ENCODE measurements around the gene HGF.

The HGF gene

DNA sequence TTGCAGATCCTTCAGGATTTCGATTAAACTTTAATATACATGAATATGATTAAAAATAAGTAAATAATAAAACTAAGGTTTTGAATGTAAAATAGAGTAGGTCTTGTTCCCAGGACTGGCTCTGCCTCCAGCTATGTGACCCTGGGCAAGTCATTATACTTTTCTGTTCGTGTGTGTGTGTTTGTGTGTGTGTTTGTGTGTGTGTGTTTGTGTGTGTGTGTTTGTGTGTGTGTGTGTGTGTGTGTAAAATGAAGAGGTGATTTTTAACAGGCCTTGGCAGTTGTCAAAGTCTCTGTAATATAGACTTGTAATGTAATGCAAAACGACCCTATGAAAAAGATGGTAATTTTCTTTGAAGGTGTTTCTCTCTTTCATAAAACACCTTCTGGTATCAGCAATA, 79.2 kb downstream of the HGF start:
- H3K27me3 ChIP-seq (ENCODE audit: low read depth, low read length): no peaks in the 10 kb centered on the region
- H3K36me3 ChIP-seq (ENCODE audit: control insufficient read depth in 1 of 2, insufficient read depth in 2 of 2, low read length in 2 of 2): no peaks in the 10 kb centered on the region
- H3K4me1 ChIP-seq (ENCODE audit: control insufficient read depth in 1 of 2, insufficient read depth in 2 of 2, low read length in 2 of 2): no peaks in the 10 kb centered on the region
- no peaks in the 10 kb centered on the region for H3K9me3 ChIP-seq (ENCODE audit: control insufficient read depth in 1 of 2, low read length in 2 of 2)
- no peak overlapping the region for H3K4me3 ChIP-seq (ENCODE audit: low read depth in 1 of 2, low read length in 2 of 2)
- no peak overlapping the region for H3K27ac ChIP-seq (ENCODE audit: low read length)

DNA sequence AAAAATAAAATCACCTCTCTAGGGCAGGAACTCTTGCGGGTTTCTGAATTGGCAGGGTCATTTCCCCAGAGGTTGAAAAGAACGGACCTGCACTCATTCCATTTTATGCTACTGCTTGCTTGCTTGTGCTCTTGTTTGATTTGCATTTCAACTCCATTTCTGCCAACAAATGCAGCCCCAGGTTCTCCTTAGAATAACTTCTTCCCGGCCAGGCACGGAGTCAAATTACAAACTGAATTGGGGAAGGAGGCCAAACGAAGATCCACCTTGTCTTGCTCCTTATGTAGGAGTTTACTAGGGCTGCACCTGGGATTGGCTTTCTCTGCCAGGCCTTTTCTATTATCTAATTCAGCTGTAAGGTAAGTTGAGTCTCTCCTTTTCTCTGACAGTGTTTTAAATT, 79.6 kb downstream of the HGF start:
- Histone ChIP-seq H3K36me3 (ENCODE audit: control insufficient read depth in 1 of 2, insufficient read depth in 2 of 2, low read length in 2 of 2) (no peaks in the 10 kb centered on the region), H3K4me1 (ENCODE audit: control insufficient read depth in 1 of 2, insufficient read depth in 2 of 2, low read length in 2 of 2) (peaks cover 0 to under 1% of the 10 kb centered on the region in 2 donors), H3K27ac (ENCODE audit: low read length) (no peak overlapping the region), H3K9me3 (ENCODE audit: control insufficient read depth in 1 of 2, low read length in 2 of 2) (no peaks in the 10 kb centered on the region), H3K27me3 (ENCODE audit: low read depth, low read length) (no peaks in the 10 kb centered on the region), H3K4me3 (ENCODE audit: low read depth in 1 of 2, low read length in 2 of 2) (no peak overlapping the region)

DNA sequence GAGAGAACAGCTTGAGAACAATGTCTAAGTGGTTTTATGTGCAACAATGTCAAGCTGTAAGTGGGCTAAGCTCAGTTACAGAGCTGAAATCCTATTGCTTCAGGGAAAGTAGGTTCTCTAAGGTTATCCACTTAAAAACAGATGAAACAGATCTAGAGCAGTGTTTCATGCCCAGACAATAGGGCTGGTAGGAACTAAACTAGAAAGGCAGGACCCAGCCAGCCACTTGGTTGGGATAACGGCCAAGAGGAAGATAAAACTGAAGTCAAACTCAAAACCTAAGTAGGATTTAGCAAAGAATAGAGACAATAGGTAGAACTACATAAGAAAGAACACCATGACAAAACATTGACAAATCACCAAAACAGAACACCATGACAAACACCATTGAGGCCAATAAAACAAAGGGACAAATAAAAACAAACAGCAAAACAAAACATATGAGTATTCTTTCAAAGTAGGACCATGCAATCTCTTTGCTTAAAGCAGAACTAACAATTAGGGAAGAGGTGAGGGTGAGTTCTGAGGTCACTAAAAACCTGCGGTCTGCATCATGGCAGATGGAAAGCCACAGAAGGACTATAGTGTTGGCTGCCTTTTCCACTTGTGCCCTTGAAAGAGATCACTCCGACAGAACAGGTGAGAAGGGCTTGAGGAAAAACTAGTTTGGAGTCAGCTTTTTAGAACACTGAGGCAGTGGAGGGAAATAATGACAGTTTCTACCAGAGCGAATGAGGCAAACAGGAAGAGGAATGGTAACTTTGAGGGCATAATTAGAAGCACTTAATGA, 81.0 kb downstream of the HGF start:
- Histone ChIP-seq H3K27ac (ENCODE audit: low read length) (no peak overlapping the region), H3K9me3 (ENCODE audit: control insufficient read depth in 1 of 2, low read length in 2 of 2) (no peaks in the 10 kb centered on the region), H3K4me3 (ENCODE audit: low read depth in 1 of 2, low read length in 2 of 2) (no peak overlapping the region), H3K36me3 (ENCODE audit: control insufficient read depth in 1 of 2, insufficient read depth in 2 of 2, low read length in 2 of 2) (no peaks in the 10 kb centered on the region), H3K4me1 (ENCODE audit: control insufficient read depth in 1 of 2, insufficient read depth in 2 of 2, low read length in 2 of 2) (peaks cover 0 to 6% of the 10 kb centered on the region in 2 donors), H3K27me3 (ENCODE audit: low read depth, low read length) (no peaks in the 10 kb centered on the region)

DNA sequence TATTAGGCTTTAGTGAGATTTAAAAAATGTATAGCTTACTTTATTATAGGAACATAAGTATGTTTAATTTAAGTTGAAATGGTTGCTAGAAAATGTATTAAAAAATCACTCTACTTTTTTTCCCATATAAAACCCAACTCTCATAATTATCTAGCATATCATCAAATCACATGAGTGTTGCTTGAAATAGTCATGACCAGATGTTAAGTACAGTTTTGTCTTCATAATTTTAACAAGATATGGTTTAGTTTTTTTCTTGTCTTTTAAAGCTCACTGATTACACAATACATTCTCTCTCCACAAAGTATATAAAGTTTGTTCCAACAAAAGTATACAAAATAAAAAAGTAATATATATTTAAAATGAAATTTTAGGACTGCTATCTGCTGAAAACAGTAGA, 82.8 kb downstream of the HGF start:
- H3K4me3 ChIP-seq (ENCODE audit: low read depth in 1 of 2, low read length in 2 of 2): no peak overlapping the region
- no peaks in the 10 kb centered on the region for H3K36me3 ChIP-seq (ENCODE audit: control insufficient read depth in 1 of 2, insufficient read depth in 2 of 2, low read length in 2 of 2)
- H3K9me3 ChIP-seq (ENCODE audit: control insufficient read depth in 1 of 2, low read length in 2 of 2): no peaks in the 10 kb centered on the region
- H3K27ac ChIP-seq (ENCODE audit: low read length): no peak overlapping the region
- peaks cover 0 to 6% of the 10 kb centered on the region in 2 donors for H3K4me1 ChIP-seq (ENCODE audit: control insufficient read depth in 1 of 2, insufficient read depth in 2 of 2, low read length in 2 of 2)
- H3K27me3 ChIP-seq (ENCODE audit: low read depth, low read length): no peaks in the 10 kb centered on the region

DNA sequence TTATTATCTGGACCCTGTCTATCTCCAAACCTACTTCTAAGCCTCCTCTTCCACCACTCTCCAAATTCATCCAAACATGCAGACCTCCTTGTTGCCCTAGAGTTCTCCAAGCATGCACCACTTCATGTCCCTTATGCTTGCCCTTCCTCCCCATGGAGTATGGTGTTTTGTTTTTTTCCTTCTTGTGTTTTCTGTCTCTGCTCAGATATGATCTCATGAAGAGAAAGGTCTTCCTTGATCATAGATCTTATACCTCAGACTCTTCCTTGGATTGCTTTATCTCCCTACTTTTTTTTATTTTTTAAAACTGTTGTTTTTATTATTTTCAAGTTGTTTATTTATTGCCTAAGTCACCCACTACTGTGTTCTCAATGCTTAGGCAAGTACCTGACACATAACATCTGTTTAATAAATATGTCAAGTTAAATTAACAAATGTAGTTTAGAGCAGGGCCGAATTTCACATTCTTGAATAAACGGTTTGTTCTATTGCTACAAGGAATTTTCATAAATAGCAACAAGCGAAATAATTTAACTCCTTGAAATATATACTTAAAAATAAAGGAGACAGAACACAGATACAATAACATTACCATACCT, 84.5 kb downstream of the HGF start:
- no peaks in the 10 kb centered on the region for H3K36me3 ChIP-seq (ENCODE audit: control insufficient read depth in 1 of 2, insufficient read depth in 2 of 2, low read length in 2 of 2)
- no peaks in the 10 kb centered on the region for H3K27me3 ChIP-seq (ENCODE audit: low read depth, low read length)
- no peaks in the 10 kb centered on the region for H3K9me3 ChIP-seq (ENCODE audit: control insufficient read depth in 1 of 2, low read length in 2 of 2)
- no peak overlapping the region for H3K27ac ChIP-seq (ENCODE audit: low read length)
- no peak overlapping the region for H3K4me3 ChIP-seq (ENCODE audit: low read depth in 1 of 2, low read length in 2 of 2)
- H3K4me1 ChIP-seq (ENCODE audit: control insufficient read depth in 1 of 2, insufficient read depth in 2 of 2, low read length in 2 of 2): peaks cover 0 to 6% of the 10 kb centered on the region in 2 donors

DNA sequence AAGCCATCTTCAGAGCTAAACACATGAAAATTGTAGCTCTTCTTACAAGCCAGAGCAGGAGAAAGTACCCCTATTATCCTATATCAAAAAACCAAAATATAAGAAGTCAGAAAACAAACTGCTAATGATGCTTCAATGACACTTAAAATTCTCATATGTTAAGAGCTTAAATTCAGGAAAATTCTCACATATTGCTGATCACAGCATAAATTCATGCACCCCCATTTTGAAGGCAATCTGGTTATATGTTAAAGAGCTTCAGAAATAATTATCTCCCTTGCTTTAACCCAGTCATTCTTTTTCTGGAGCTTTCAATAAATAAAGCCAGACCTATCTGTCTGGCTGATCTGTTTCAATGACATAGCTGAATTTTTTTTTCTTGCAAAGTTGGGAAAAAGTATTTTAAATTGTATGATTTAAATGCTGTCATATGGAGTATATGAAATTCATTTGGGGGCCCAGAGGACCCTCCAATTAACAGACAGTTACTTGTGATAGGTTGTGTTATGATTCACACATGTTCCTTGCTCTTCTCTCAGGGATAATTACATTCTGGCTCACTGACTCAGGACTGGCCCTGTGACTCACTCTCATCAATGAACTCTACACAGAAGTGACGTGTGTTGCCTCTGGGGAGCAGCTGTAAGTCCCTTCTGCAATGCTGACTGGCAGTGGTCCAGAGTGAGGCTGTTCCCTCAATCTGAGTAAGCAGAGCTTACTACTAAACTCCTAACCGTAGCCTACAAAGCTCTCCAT, 85.2 kb downstream of the HGF start:
- Histone ChIP-seq H3K27me3 (ENCODE audit: low read depth, low read length) (no peaks in the 10 kb centered on the region), H3K4me3 (ENCODE audit: low read depth in 1 of 2, low read length in 2 of 2) (no peak overlapping the region), H3K4me1 (ENCODE audit: control insufficient read depth in 1 of 2, insufficient read depth in 2 of 2, low read length in 2 of 2) (peaks cover 0 to 6% of the 10 kb centered on the region in 2 donors), H3K9me3 (ENCODE audit: control insufficient read depth in 1 of 2, low read length in 2 of 2) (no peaks in the 10 kb centered on the region), H3K36me3 (ENCODE audit: control insufficient read depth in 1 of 2, insufficient read depth in 2 of 2, low read length in 2 of 2) (no peaks in the 10 kb centered on the region), H3K27ac (ENCODE audit: low read length) (no peak overlapping the region)

DNA sequence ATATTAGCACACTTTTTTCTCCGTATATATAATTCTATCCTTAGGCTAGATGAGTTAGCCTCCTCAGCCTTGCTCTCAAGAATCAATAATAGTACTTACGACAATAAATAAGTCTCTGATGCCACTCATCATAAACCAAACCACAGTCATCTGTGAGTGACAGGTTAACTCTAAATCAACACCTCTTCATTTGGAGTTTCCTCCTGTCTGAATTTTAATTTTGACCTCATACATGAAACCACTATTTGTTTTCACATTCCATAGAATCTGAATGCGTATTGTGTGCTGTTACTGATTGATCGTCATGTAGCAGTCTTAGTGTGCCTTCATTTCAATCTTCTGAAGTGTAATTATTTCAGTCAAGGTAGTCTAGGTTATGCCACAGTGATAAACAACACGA, 85.8 kb downstream of the HGF start:
- Histone ChIP-seq H3K9me3 (ENCODE audit: control insufficient read depth in 1 of 2, low read length in 2 of 2) (no peaks in the 10 kb centered on the region), H3K27ac (ENCODE audit: low read length) (no peak overlapping the region), H3K27me3 (ENCODE audit: low read depth, low read length) (no peaks in the 10 kb centered on the region), H3K4me1 (ENCODE audit: control insufficient read depth in 1 of 2, insufficient read depth in 2 of 2, low read length in 2 of 2) (peaks cover 0 to 6% of the 10 kb centered on the region in 2 donors), H3K4me3 (ENCODE audit: low read depth in 1 of 2, low read length in 2 of 2) (no peak overlapping the region), H3K36me3 (ENCODE audit: control insufficient read depth in 1 of 2, insufficient read depth in 2 of 2, low read length in 2 of 2) (no peaks in the 10 kb centered on the region)

DNA sequence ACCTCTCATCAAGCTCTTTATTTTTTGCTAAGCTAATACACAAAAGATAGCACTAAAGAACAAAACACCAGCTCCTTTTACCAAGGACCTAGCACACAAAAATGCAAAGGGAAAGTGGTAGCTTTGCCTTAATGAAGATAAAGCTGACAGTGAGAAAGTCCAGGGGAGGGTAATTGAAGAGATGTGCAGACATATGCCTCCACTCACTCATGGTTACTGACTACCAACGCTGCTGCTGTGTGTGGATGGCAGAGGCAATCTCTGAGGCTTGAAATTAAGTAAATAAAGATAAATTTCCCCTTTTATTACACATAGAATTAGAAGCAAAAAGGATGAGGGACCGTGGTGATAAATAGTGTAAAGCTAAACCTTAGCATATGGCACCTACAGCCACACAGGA, 87.0 kb downstream of the HGF start:
- Histone ChIP-seq H3K36me3 (ENCODE audit: control insufficient read depth in 1 of 2, insufficient read depth in 2 of 2, low read length in 2 of 2) (no peaks in the 10 kb centered on the region), H3K4me1 (ENCODE audit: control insufficient read depth in 1 of 2, insufficient read depth in 2 of 2, low read length in 2 of 2) (peaks cover 0 to 6% of the 10 kb centered on the region in 2 donors), H3K9me3 (ENCODE audit: control insufficient read depth in 1 of 2, low read length in 2 of 2) (no peaks in the 10 kb centered on the region)

DNA sequence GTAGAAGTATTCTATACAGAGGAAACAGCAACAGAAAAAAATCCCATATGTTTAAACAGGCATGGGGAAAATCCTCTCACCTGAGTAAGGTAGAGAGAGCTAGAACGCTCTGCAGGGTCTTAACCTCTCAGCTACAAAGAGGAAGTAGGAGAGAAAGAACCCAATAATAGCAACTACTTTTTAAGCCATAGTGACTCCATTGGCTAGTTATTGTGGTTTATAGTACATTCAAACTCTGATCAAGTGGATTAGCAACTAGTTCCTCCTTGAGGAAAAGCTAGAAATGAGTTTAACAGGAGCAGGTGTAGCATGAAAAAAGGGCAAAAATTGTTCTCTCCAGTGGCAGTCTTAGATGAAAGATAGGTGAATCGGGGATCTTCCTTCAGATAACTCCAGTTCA, 89.7 kb downstream of the HGF start:
- peaks cover 0 to 3% of the 10 kb centered on the region in 2 donors for H3K4me1 ChIP-seq (ENCODE audit: control insufficient read depth in 1 of 2, insufficient read depth in 2 of 2, low read length in 2 of 2)
- H3K36me3 ChIP-seq (ENCODE audit: control insufficient read depth in 1 of 2, insufficient read depth in 2 of 2, low read length in 2 of 2): no peaks in the 10 kb centered on the region
- H3K27ac ChIP-seq (ENCODE audit: low read length): no peak overlapping the region
- H3K27me3 ChIP-seq (ENCODE audit: low read depth, low read length): no peaks in the 10 kb centered on the region
- H3K9me3 ChIP-seq (ENCODE audit: control insufficient read depth in 1 of 2, low read length in 2 of 2): no peaks in the 10 kb centered on the region
- H3K4me3 ChIP-seq (ENCODE audit: low read depth in 1 of 2, low read length in 2 of 2): no peak overlapping the region

More for the DNA sequence above, 87.0 kb downstream of the HGF start:
- Histone ChIP-seq H3K4me3 (ENCODE audit: low read depth in 1 of 2, low read length in 2 of 2) (no peak overlapping the region), H3K27me3 (ENCODE audit: low read depth, low read length) (no peaks in the 10 kb centered on the region), H3K27ac (ENCODE audit: low read length) (no peak overlapping the region)

DNA sequence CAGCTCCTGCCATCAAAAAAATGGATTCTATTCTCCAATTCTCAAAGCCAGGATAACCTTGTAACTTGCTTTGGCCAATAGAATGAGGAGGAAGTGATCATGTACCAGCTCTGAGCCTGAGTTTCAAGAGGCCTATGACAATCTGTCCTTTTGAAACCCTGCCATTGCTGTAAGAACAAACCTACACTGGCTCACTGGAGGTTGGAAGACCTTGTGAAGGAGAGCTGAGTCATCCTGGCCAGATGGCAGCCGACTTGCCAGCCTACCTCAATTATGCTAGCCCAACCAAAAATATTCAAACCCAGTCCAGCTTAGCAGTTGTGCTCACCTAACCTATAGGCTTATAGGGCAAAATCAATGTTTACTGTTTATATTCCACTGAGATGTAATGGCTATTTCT, 93.0 kb downstream of the HGF start:
- Histone ChIP-seq H3K4me3 (ENCODE audit: low read depth in 1 of 2, low read length in 2 of 2) (no peak overlapping the region), H3K4me1 (ENCODE audit: control insufficient read depth in 1 of 2, insufficient read depth in 2 of 2, low read length in 2 of 2) (no peaks in the 10 kb centered on the region), H3K27me3 (ENCODE audit: low read depth, low read length) (no peaks in the 10 kb centered on the region), H3K36me3 (ENCODE audit: control insufficient read depth in 1 of 2, insufficient read depth in 2 of 2, low read length in 2 of 2) (no peaks in the 10 kb centered on the region), H3K27ac (ENCODE audit: low read length) (no peak overlapping the region), H3K9me3 (ENCODE audit: control insufficient read depth in 1 of 2, low read length in 2 of 2) (no peaks in the 10 kb centered on the region)

DNA sequence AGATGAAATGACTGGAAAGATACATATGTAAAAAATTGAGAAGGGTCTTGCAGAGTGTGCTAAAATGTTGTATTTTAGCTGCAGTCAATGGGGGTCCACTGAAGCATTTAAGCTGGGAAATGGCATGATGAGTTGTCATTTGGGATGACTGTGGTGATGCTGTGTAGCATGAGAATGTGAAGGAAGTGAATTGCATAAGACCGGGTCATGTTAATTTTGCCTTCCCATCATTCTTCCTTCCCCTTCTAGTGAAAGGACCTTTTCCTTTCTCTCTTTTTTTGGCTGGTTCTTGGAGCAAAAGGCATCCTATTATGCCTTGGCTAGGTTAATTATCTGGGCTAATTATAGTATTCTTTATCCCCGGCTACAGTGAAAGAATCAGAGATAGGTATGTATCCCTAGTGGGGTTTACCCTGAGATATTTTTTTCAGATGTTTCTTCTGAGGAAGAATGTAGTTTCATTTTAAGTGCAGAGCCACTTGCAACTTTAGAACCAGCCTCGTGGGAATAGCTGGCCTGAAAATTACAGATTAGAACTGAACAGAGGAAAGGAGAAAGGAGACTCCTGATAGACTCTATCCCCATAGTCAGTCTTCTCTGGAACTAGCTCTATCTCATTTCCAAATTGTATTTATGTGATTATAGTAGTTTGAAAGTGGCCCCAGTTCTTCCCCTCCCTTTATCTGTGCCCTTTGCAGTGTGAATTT, 93.6 kb downstream of the HGF start:
- Histone ChIP-seq H3K4me3 (ENCODE audit: low read depth in 1 of 2, low read length in 2 of 2) (no peak overlapping the region), H3K27ac (ENCODE audit: low read length) (no peak overlapping the region), H3K9me3 (ENCODE audit: control insufficient read depth in 1 of 2, low read length in 2 of 2) (no peaks in the 10 kb centered on the region), H3K4me1 (ENCODE audit: control insufficient read depth in 1 of 2, insufficient read depth in 2 of 2, low read length in 2 of 2) (no peaks in the 10 kb centered on the region), H3K36me3 (ENCODE audit: control insufficient read depth in 1 of 2, insufficient read depth in 2 of 2, low read length in 2 of 2) (no peaks in the 10 kb centered on the region), H3K27me3 (ENCODE audit: low read depth, low read length) (no peaks in the 10 kb centered on the region)
